Measurements from ENCODE around the gene ST6GALNAC3. TPM values are rescaled to one million over a fixed set of nuclear protein-coding genes. Genes with fewer than 3 reads are reported as not detected.

ST6GALNAC3 gene
- total RNA-seq, 2 donors from 2014 or later = 2.5 to 5.7 TPM

GRCh38 chr1:76291191-76291590 is 216.6 kb downstream of the ST6GALNAC3 start:
- Histone ChIP-seq H3K27me3 (no peaks in the 10 kb centered on the region), H3K4me1 (no peaks in the 10 kb centered on the region), H3K4me3 (no peak overlapping the region), H3K9ac (ENCODE audit: low read depth in 2 of 2, low read length in 2 of 2) (no peak overlapping the region), H3K27ac (no peak overlapping the region), H3K36me3 (no peaks in the 10 kb centered on the region), H3K9me3 (no peaks in the 10 kb centered on the region)
- intact Hi-C loops (cut with DNase I) = no loop called here
- no peak for TF ChIP-seq CTCF (IDR thresholded peaks at IDR 0.05)
- no peak for DNase-seq

- H3K36me3 ChIP-seq = no peaks in the 10 kb centered on the region
- intact Hi-C loops (cut with DNase I) = no loop called here
- H3K9ac ChIP-seq (ENCODE audit: low read depth in 2 of 2, low read length in 2 of 2) = no peak overlapping the region
- H3K9me3 ChIP-seq = no peaks in the 10 kb centered on the region
- DNase-seq = no peak
- H3K27me3 ChIP-seq = no peaks in the 10 kb centered on the region
- no peak overlapping the region for H3K27ac ChIP-seq
- H3K4me3 ChIP-seq = no peak overlapping the region
- TF ChIP-seq CTCF (IDR thresholded peaks at IDR 0.05) = no peak
- H3K4me1 ChIP-seq = no peaks in the 10 kb centered on the region
Measured at GRCh38 chr1:76291737-76292136, 217.2 kb downstream of the ST6GALNAC3 start.

GRCh38 chr1:76292418-76293184 is 218.1 kb downstream of the ST6GALNAC3 start:
- H3K4me1 ChIP-seq = no peaks in the 10 kb centered on the region
- TF ChIP-seq CTCF (IDR thresholded peaks at IDR 0.05) = no peak
- no peaks in the 10 kb centered on the region for H3K27me3 ChIP-seq
- H3K36me3 ChIP-seq = no peaks in the 10 kb centered on the region
- H3K4me3 ChIP-seq = no peak overlapping the region
- no peak overlapping the region for H3K27ac ChIP-seq
- intact Hi-C loops (cut with DNase I) = no loop called here
- DNase-seq = no peak
- H3K9ac ChIP-seq (ENCODE audit: low read depth in 2 of 2, low read length in 2 of 2) = no peak overlapping the region
- H3K9me3 ChIP-seq = no peaks in the 10 kb centered on the region

DNA sequence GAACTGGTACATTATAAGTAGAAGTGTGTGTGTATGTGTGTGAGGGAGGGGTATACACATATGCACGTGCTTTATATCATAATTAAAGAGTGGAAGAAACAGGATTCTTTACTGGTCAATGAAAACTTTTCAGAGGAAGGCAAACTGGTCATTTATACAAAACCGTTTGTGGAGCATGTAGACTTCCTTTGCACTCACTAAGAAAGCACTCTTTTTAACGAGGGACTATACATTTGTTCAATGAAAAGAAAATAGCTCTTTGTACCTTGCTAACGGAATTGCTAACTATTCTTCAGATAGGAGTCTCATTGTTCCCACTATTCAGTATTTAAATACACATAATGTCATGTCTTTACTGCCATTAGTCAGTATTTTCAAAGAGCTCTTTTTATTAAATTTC is 219.3 kb downstream of the ST6GALNAC3 start:
- no peak overlapping the region for H3K9ac ChIP-seq (ENCODE audit: low read depth in 2 of 2, low read length in 2 of 2)
- no peak for TF ChIP-seq CTCF (IDR thresholded peaks at IDR 0.05)
- no peak overlapping the region for H3K27ac ChIP-seq
- no peaks in the 10 kb centered on the region for H3K36me3 ChIP-seq
- H3K4me1 ChIP-seq = no peaks in the 10 kb centered on the region
- no peaks in the 10 kb centered on the region for H3K9me3 ChIP-seq
- intact Hi-C loops (cut with DNase I) = no loop called here
- no peak for DNase-seq
- no peaks in the 10 kb centered on the region for H3K27me3 ChIP-seq
- H3K4me3 ChIP-seq = no peak overlapping the region

DNA sequence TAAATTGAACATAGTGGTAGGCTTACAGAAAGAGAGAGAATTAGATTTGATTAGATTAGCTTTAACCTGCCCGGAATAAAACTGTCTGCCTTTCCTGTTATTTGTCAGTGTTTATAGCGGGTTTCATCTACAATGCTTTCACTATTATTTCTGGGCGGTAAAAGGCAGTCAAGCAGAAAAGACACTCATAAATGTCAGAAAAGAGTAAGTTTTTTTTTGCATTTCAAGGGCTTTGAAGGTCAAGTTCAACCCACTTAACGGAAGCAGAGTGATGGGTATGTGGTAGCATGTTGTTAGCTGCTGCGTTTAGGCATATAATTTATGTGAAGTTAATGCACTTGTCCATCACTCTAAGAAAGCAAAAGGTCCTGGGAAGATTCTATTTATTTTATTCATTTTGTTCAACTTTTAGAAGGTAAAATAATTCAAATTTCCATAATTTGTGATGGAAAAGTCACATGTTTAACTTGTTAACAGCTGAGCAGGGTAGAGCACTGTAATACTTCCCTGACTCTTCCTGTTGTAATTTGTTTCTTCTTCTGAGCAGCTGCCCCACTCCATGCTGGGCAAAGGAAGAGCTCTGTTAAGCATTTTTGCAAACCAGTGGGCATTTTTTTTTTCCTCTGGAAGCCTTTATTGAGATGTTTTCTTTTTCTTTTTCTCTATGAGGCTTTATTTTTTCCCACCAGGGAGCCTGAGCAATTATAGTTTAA is 220.1 kb downstream of the ST6GALNAC3 start:
- no peaks in the 10 kb centered on the region for H3K9me3 ChIP-seq
- H3K27me3 ChIP-seq = no peaks in the 10 kb centered on the region
- H3K36me3 ChIP-seq = no peaks in the 10 kb centered on the region
- intact Hi-C loops (cut with DNase I) = no loop called here
- no peak for TF ChIP-seq CTCF (IDR thresholded peaks at IDR 0.05)
- no peak overlapping the region for H3K9ac ChIP-seq (ENCODE audit: low read depth in 2 of 2, low read length in 2 of 2)
- no peak overlapping the region for H3K4me3 ChIP-seq
- no peak overlapping the region for H3K27ac ChIP-seq
- H3K4me1 ChIP-seq = no peaks in the 10 kb centered on the region
- no peak for DNase-seq

Data from colonic mucosa (tissue), 4 donors.